ENCODE results near the gene MOK.

MOK gene

DNA sequence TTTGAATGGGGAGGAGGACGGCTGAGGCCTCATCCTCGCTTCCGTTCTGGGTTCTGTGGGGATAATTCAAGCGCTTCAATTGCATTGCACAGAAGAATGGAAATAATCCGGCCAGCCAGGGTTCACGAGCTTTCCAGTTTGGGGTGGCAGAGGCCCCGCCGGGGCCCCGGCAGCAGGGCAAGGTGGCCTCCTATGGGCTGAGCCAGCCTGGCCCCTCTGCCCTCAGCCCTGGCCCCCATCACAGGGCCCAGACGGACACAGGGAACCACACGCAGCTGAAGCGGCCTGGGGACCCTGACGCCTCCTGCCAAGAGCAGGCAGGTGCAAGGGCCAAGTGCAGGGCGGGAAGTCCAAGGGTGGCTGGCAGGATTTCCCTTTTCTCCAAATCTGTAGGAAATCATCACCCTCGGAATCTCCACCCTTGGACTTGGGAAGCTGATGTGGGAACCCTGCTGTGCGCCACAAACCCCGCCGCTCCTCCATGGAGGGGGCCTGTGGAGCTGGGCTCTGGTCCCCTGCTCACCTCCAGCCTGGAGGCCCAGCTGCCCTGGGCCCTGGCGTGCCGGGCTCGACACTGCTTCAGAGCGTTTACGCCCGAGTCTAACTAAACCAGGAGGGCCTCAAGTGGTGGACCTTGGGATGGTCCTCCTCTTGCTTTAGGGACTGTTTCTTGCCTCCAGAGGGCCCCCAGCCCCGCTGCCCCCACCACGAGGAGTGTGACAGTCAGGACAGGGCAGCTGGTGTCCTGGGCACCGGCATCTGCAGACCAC is 78.4 kb downstream of the MOK start:
- no peak for DNase-seq (ENCODE audit: extremely low read depth in 1 of 2, low read depth in 1 of 2)

DNA sequence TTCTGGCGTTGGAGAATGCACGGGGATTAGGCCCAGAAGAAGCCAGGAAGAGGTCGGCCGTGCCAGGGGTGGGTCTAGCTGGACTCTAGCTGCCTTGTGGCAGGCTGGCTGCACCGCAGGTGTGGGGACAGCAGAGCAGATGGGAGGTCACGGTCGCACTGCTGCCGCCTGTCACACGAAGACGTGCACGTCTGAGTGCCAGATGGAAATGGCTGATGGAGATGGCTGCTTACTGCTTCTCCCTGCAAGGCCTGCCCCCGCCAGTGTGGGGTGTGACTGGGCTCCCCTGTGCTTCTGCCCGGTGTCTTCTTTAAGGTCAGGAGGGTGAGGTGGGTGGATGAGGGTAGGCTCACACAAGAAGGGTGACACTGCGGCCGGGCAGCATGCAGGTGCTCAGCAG is 79.0 kb downstream of the MOK start:
- DNase-seq (ENCODE audit: extremely low read depth in 1 of 2, low read depth in 1 of 2): no peak

DNA sequence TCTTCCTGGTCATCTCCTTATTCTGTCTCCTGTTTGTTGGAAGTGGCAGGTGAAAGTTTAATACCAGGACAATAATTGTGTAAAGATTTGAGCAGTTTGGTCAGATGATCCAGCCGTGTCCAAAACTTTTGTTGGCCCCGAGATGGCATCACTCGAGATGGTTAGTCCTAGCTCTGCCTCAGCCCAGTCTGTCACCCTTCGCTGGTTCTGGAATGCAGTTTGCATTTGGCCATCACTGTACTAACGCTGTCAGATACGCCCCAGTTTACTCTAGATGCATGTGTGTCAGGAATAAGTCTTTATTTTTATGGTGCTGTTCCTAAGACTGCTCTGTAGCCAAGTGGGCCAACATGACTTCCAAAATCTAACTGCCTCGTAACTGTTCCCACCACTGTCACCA is 79.6 kb downstream of the MOK start:
- no peak for DNase-seq (ENCODE audit: extremely low read depth in 1 of 2, low read depth in 1 of 2)

DNA sequence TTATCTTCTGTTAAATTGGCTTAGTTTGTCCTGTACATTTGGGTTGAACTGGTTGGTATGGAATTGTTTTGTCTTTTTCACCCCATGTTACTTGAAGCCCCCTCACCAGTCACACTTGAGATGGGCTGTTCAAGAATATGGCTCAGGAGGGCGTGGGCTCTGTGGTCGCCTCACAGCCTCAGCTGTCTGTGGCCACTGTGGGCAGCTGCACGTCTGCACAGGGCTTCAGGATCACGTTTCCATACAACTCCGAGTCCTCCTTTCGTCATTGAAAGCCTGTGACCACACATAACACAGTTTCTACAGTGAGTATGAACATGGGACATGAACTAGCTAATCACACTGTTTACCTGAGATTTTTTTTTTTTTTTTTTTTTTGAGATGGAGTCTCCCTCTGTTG is 81.3 kb downstream of the MOK start:
- DNase-seq (ENCODE audit: extremely low read depth in 1 of 2, low read depth in 1 of 2): no peak

DNA sequence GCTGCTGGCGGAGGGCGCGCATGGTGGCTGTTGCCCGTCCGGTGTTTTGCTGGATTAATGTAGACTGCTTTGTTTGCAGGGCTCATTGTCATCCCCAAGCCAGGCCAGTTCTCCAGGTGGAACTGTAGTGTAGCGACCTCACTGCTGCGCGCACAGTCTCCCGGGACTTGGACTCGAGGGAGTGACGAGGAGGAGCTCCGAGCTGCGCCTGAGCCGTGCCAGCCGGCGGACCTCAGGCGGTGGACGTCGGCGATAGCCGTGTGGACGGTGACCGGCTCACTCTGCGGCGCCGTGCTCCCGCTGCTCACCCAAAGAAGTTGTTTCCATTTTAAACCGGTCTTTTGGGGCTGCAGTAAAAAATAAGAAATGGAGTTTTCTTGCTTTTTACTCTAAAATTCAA is 82.2 kb downstream of the MOK start:
- DNase-seq (ENCODE audit: extremely low read depth in 1 of 2, low read depth in 1 of 2): no peak

DNA sequence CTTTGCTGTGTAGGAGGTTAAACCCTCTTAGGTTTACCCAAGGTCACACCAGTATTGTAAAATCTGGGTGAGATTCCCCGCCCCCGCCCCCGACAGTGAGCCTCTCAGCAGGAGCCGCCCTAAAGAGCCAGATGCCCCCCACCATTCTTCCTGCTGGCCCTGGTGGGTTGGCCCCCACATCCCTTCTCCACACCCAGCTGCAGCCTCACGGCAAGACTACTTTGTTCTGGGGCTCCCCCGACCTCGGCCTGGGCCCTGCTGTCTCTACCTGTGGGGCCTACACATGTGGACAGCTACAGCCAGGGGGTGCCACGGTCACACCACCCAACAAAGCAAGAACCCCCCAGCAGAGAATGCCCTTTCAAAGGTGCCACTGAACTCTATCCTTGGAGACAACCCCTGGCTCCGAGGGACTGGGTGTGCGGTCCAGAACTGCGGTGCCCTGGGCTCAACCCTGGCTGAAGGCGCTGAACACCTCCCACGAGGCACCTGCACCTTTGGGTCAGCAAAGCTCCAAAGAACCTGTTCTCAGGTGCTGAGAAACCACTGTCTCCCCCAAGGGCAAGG is 82.9 kb downstream of the MOK start:
- no peak for DNase-seq (ENCODE audit: extremely low read depth in 1 of 2, low read depth in 1 of 2)

DNA sequence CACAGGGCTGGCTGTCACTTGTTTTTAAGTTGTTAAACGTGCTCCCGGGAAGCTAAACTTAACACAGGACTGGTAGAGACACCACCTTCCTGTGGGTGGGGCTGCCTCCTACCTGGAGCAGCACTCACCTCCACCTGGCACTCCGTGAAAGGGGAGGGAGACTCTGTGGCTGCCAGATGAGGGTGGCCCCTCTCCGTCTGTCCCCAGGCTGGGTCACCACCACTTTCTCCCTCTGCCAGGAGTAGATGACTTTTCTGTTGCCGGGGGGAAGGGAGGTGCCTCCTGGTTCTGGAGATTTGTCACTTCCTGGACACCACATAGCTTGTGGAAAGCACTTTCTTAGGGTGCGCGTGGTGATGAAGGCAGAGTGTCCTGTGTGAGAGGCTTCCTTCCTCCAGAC is 83.9 kb downstream of the MOK start:
- no peak for DNase-seq (ENCODE audit: extremely low read depth in 1 of 2, low read depth in 1 of 2)

DNA sequence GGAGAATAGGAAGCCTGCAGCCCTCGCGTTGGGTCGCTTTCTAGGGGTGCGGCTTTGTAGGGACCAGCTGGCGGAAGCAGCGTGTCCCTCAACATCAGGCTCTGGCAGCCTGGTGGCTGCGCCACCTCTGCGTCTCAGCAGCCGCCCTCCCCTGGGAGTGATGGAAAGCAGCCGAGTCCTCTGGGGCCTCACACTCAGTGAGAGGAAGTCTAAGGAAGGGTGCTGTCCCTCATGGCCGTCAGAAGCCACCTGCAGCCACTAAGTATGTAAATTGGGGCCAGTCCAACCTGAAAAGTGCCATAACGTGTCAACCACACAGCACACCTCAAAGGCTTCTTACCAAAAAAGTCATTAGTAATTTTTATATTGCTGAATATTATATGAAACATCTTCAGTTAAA is 84.9 kb downstream of the MOK start:
- no peak for DNase-seq (ENCODE audit: extremely low read depth in 1 of 2, low read depth in 1 of 2)

DNA sequence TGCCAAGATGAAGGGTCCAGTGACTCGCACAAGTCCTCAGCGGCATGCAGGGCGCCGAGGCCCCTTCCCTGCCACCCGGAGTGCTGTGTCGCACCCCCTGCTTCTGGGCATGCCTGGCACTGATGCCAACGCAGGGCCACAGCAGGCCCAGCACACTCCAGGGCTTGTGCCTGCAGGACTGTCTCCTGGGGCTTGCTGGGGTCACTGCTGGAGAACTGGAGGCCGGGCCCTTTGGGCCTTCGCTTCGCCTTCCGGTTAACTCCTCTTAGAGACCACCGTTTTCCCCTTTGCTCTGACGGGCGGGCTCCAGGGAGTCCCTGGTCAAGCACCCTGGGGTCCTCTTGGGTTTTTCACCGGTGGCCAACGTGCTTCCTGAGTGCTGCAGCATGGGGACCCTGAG is 85.6 kb downstream of the MOK start:
- DNase-seq (ENCODE audit: extremely low read depth in 1 of 2, low read depth in 1 of 2): no peak

DNA sequence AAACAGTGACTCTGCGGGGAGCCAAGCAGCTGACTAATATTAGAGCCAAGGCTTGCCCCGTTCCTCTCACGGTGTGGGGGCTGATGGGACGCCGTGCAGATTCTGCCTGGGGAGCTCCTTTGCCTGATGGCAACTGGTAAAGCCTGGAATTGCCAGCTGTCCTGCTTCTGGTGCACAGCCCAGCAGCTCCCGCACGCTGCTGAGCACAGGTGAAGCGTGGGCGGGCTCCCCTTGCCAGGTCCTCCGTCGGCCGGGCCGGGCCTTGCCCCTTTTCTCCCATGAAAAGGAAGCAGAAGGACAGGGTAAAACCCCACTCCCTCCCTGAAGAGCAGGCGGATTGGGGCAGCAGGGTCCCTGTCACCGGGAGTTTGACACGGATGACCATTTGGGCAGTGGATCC is 86.3 kb downstream of the MOK start:
- DNase-seq (ENCODE audit: extremely low read depth in 1 of 2, low read depth in 1 of 2): no peak

DNA sequence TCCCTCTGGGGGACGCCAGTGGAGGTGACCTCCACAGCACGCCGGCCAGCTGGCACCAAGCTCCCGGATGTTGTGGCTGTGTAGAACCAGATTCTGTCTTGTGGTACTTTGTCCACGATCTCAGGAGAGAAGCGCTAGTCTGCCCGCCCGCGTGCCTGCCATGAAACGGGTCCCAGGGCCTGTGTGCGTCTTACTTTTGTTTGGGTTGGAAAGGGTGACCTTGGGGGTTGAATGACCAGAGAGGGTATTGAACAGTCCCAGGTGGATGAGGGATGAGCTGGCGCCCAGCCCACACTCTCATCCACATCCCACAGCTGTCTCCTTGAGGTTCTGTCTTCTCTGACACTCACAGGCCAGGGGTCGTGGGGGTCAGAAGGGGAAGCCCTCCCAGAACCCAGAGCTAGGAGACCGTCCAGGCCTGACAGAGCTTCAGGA is 87.0 kb downstream of the MOK start:
- DNase-seq (ENCODE audit: extremely low read depth in 1 of 2, low read depth in 1 of 2): no peak

DNA sequence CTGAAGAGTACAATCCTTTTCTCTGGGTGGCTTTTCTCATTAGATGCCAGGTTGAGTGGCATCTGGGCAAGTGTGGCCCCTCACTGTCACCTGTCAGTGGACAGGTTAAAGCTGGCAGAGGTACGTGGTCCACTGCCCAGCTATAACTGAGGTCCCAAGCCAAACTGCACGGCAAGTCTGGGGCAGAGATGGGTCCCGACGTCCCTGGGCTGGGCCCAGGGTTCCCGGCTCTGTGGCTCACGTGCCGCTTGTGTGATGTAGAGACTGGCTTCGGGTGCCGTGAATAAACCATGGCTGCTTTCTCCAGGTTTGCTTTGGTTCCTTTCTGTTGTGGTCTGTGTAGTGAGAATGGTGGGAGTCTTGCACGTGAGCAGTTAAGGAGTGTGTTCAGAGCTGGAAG is 87.6 kb downstream of the MOK start:
- no peak for DNase-seq (ENCODE audit: extremely low read depth in 1 of 2, low read depth in 1 of 2)

DNA sequence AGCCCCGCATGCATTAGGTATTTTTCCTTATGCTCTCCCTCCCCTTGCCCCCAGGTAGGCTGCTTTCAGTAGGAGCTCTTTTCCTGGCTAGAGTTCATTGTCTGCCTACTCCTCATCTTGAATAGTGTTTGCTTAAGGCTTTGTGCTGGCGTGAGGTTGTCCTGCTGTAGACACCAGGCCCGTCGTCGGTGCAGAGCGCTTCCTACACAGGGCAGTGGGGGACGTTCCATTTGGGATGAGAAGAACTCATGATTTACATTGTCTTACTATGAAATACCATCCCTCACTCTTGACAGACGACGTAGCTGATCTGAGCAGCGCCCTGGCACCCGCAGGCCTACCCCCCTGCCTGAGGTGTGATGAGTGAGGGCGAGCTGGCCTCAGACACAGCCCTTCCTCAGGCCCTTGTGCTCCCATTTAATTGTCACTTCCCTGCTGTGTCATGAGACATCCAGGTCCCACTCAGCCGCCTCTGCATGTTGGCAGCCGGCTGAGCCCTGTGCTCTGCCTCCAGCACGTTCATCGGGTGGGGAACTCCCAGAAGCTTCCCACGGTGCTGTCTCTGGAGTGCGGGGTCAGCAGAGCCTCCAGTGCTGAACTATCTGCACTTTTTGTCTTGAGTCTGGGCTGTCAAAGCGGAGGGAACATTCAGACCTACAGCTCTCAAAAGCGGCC is 89.3 kb downstream of the MOK start:
- DNase-seq (ENCODE audit: extremely low read depth in 1 of 2, low read depth in 1 of 2): no peak

DNA sequence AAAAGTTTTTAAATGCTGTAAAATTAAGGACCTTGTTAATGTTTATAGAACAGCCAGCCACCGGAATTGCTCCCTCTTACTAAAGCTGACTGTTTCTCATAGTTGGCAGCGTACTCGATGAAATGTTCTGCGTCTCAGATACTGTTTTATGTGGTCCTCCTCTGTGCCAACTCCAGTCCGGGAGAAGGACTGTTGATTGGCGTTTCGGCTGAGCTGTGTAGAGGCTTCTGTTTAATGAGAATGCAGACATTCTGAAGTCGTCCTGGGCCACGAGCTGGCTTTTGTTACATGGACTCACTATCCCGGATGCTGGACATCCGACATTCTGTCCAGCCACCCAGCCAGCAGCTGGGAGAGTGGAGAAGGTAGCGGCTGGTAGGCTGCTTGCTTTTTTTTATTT is 89.9 kb downstream of the MOK start:
- no peak for DNase-seq (ENCODE audit: extremely low read depth in 1 of 2, low read depth in 1 of 2)

DNA sequence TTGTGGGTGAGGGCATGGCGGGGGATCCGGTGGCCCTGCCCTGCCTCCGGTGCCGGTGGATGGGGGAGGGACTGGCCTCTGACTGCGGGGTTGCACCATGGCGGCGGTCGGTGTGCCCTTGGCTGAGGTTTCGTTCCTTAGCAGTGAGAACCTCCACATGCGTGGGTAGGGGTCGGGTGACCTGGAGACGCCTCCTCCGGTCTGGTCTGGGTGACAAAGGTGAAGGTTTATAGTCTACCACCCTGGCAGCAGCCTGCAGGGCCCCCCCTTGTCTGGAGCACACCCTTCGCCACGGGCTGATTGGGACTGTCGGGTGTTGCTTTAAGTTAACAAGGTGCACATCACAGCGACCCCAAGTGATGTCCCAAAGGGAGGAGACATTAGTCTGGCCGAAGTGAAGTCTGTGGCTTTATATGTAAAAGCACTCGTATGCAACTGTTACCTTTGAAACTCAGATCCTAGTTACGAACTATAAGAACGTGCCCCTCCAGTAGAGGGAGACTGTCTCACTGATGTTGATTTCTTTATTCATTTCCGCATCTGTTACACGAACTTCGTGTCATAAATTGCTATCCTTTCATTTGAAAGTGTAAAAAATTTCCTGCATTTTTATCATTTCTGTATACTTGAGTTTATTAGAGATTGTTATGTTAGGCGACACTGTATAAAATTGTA is 90.8 kb downstream of the MOK start:
- DNase-seq (ENCODE audit: extremely low read depth in 1 of 2, low read depth in 1 of 2): no peak

DNA sequence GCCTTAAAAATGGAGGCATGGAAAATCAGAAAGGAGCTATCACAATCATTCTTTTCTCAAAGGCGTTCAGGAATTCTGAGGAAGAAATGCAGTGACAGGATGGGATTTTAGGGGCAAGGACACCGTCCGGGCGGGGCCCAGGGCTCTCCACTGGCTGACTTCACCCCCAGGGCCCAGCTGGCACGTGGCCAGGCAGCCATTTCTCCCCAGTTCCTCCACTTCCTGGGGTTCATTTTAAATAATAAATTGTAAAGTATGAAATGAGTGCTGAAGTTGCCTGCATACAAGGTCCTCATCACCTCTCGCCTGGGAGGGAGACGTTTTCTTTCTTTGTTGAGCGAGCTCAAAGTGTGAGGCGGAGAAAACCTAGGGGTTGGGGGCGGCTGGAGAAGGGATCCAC is 91.5 kb downstream of the MOK start:
- DNase-seq (ENCODE audit: extremely low read depth in 1 of 2, low read depth in 1 of 2): no peak

DNA sequence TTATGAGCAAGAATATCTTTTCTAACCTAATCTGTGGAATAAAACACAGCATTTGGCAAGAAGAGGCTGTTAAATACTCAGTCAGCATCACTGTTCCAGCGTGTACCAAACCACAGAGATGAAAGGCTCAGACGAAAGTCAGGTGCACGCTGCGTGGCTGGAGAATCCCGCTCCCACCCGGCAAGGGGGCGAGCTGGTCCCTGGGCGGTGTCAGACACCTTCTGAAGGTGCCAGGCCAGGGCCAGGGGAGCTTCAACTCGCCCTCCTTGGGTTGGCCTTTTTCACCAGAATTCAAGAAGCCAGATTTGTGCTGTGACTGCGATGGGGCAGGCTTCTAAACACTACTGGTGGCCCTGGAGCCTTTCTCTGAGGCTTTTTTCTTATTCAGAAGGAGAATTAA is 92.1 kb downstream of the MOK start:
- no peak for DNase-seq (ENCODE audit: extremely low read depth in 1 of 2, low read depth in 1 of 2)

DNA sequence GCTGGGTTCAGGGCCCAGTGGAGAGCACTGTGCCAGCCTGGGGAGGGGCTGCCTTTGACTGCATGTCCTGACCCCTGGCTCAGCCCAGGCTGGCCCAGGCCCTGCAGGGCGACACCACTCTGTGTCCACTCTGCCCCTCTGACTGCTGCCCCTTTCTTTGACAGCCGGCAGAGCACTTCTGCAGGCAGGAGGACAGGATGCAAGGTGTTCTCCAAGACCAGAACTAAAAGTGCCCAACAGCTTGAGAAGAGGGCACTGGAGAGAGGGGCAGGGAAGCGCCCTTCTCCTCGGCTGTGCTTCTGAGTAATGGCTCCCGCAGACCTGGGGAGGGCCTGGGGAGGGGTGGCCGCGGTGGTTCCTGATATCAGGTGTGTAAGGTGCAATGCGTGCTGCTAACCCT is 92.6 kb downstream of the MOK start:
- DNase-seq (ENCODE audit: extremely low read depth in 1 of 2, low read depth in 1 of 2): no peak

DNA sequence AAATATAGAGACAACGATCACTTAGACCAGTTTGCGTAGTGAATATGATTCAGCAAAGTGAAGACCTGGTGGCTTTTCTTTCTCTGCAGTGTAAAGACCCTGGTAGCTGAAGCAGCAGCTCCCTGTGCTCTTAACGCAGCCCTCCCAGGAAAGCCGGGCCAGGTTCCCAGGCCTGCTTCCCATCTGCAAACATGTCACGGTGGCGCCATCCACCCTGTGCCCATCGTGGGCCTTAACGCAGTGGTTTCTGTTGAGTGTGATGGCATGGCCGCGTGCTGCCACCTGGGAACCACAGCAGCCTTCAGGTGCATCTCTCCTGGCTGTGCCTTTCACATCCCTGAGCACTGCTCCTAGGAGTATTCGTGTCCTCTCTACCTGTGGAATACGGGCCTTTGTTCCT is 93.7 kb downstream of the MOK start:
- no peak for DNase-seq (ENCODE audit: extremely low read depth in 1 of 2, low read depth in 1 of 2)

DNA sequence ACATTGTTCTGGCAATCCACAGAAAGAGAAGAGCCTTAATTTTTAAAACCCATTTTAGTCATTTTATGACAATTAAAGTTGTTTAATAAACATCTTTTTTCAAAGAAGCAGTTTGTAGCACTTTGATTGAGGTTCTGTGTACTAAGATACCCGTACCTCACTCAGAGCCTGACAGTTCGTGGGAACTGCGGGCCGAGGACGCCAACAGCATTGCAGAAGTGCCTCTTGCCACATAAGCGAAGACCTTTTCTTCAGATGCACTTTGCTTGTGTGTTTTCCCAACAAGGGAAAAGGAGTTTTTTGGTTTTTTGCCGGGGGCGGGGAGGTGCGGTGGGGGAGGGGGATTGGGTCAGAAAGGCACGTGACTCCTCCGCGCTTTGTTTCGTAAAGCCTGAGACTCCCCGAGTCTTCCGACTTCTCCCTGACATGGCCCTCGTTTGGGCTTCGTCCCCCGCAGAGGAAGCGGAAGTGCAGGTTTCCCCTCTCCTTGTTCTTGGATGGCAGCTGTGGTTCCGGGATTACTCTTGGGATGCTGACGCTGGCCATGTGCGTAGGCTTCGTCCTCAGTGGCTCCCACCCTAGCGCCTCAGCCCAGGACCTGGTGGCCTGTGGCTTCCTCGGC is 94.4 kb downstream of the MOK start:
- DNase-seq (ENCODE audit: extremely low read depth in 1 of 2, low read depth in 1 of 2): no peak

DNA sequence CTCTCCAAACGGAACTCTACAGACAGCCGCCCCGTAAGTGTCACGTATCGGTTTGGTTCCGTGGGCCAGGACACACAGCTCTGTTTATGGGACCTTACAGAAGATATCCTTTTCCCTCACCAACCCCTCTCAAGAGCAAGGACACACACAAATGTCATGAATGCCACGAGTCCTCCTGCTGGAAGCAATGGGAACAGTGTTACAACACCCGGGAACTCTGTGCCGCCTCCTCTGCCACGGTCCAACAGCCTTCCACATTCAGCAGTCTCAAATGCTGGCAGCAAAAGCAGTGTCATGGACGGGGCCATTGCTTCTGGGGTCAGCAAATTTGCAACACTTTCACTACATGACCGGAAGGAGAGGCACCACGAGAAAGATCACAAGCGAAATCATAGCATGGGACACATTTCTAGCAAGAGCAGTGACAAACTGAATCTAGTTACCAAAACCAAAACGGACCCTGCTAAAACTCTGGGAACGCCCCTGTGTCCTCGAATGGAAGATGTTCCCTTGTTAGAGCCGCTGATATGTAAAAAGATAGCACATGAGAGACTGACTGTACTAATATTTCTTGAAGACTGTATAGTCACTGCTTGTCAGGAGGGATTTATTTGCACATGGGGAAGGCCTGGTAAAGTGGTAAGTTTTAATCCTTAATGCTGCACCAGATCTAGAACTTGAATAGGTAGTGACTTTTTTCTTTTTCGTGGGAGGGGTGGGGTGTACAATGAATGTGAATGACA is 95.6 kb downstream of the MOK start:
- no peak for DNase-seq (ENCODE audit: extremely low read depth in 1 of 2, low read depth in 1 of 2)

Measured in activated CD8-positive, alpha-beta memory T cell treated with anti-CD3 and anti-CD28 coated beads for 1 hour (primary cell).